ENCODE results near the gene DPF1.

DNA sequence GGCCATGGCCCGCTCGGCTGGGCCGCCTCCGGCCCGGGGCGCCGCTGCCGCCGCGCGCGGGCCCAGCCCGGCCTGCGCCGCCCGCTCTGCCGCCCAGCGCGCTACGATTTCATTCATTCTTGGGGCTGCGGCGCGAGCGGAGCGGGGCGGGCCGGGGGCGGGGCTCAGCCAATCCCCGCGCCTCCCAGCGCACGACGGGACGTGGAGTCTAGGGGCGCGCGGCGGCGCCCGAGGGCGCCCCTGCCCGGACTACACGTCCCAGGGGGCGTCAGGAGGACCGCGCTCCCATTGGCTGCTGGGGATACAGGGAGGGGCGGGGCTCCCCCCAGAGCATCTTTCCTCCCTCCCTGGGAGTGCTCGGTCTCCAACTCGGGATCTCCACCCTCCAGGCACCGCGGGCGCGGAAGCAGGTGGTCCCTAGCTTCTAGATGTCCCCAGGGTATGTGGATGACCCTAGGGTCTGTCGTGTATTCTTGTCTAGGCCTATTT lies 5.6 kb upstream of the DPF1 start:
- no peak for TF ChIP-seq CTCF (IDR thresholded peaks at IDR 0.05)
- no peak for TF ChIP-seq POLR2A (IDR thresholded peaks at IDR 0.05)

Measured in lower leg skin (tissue), 3 donors.